ENCODE measurements around the gene NUP85.

NUP85 gene

GRCh38 chr17:75227729-75228128 lies 22.2 kb downstream of the NUP85 start:
- no peak for TF ChIP-seq CTCF (IDR thresholded peaks at IDR 0.05; ENCODE audit: low read depth, low read length)
- no peak for DNase-seq (ENCODE audit: extremely low read depth, low read depth)

- TF ChIP-seq CTCF (IDR thresholded peaks at IDR 0.05; ENCODE audit: low read depth, low read length), result no peak
- no peak for DNase-seq (ENCODE audit: extremely low read depth, low read depth)
Observed at GRCh38 chr17:75228305-75228704, 22.8 kb downstream of the NUP85 start.

GRCh38 chr17:75228847-75229246 lies 23.4 kb downstream of the NUP85 start:
- TF ChIP-seq CTCF (IDR thresholded peaks at IDR 0.05; ENCODE audit: low read depth, low read length), result no peak
- no peak for DNase-seq (ENCODE audit: extremely low read depth, low read depth)

- DNase-seq (ENCODE audit: extremely low read depth, low read depth), result no peak
- no peak for TF ChIP-seq CTCF (IDR thresholded peaks at IDR 0.05; ENCODE audit: low read depth, low read length)
Observed at GRCh38 chr17:75231071-75231470, 25.6 kb downstream of the NUP85 start.

GRCh38 chr17:75231741-75232464 lies 26.4 kb downstream of the NUP85 start:
- TF ChIP-seq CTCF (IDR thresholded peaks at IDR 0.05; ENCODE audit: low read depth, low read length), result no peak
- no peak for DNase-seq (ENCODE audit: extremely low read depth, low read depth)

GRCh38 chr17:75232786-75233185 lies 27.3 kb downstream of the NUP85 start:
- DNase-seq (ENCODE audit: extremely low read depth, low read depth), result no peak
- no peak for TF ChIP-seq CTCF (IDR thresholded peaks at IDR 0.05; ENCODE audit: low read depth, low read length)

- no peak for DNase-seq (ENCODE audit: extremely low read depth, low read depth)
- TF ChIP-seq CTCF (IDR thresholded peaks at IDR 0.05; ENCODE audit: low read depth, low read length), result no peak
Observed at GRCh38 chr17:75237100-75238014, 31.9 kb downstream of the NUP85 start.

Measured in AG09319 (cell line).